GM18517 (cell line): ENCODE measurements around the gene SMAGP.
A peak's percentile ranks its signal among the peaks of the same experiment; 100 is the strongest.
"Not testable (repeated sequence)": the region's sequence is repeated elsewhere in the genome, so short reads cannot be mapped to it uniquely, and the experiment has no call there.

Experiments used
- ATAC-seq: cut with Tn5 transposase; IDR thresholded peaks from one replicate; pipeline ENCODE4 v1.9.1; 2021; ENCODE audit warnings: mild to moderate bottlenecking, moderate library complexity; ENCODE audit not compliant: unreplicated experiment

Gene SMAGP

DNA sequence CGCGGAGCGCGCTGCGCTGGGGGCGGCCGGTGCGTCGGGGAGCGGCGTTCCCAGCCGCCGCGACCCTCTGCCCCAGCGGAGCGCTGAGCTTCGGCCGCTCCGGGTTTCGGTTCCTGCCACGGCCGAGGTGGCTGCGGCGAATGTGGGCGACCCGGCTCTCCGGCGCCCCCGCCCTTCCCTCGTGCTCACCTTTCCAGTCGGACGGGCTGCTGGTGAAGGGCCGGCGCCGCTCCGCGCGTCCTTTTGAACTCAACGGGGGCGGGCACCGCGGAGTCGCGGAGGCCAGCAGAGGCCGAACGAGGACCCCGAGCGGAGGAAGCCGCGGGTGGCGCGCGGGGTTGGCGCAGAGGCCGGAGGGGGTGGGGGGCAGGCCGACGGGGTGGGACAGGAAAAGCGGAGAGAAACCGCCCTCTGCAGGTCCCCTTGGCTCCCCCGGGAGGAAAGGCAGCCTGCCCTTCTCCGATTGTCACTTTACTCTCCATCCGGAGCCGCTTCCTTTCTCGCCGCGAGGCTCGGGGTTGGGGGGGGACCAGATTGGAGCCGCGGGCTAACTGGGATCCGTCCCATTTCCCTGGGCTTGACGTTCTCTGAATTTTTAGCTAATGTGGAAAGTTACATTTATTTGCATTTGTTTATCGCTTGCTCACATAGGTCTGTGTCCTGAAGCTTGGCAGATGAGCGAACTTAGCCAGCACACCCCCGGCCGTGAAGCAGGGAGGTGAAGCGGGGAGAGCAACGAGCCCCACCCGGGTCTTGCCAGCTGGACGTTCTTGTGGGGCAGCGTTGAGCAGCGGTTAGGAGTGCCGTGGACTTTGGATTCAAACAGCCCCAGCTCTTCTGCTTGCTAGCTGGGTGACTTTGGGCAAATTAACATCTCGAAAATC, at the start of gene SMAGP:
Gene SMAGP (minus strand): TSS at position 349 of the 884 bp plus-strand sequence. CDS start 1,137 bp downstream, outside the sequence.
- ATAC-seq: peak; percentile 40

DNA sequence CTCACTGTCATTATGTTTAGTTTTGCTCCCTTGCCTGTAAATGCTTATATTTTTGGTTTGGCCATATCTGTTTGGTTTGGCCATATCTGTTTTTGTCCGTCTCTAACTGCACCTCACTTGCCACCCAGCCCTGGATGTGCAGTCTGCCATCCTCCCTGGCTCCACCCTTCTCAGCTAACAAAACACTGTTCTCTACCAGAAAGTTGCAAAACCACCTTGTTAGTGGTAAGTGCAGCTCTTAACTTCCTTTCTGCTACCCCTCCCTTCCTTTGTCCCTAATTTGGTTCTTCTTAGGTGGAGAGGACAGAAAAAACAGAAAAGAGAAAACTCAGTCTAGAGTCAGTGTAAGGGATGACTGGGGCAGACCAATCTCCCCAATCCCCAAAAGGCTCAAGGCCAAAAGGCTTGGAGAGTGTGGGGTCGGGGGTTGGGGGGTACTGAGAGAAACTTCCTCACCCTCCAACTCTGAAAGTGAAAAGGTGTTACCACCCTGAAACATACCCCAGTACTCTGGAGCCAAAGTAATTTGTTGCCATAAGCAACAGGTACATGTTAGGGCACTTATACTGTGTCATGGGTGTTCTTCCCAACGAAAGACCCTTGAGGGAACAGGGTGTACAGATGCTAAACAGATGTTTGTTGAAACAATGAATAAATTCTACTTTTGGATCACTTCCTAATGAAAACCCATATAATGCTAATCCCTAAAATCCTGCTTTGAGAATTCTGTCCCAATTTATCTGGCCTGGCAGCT, 48.8 kb upstream of the SMAGP start:
- no peak for ATAC-seq

DNA sequence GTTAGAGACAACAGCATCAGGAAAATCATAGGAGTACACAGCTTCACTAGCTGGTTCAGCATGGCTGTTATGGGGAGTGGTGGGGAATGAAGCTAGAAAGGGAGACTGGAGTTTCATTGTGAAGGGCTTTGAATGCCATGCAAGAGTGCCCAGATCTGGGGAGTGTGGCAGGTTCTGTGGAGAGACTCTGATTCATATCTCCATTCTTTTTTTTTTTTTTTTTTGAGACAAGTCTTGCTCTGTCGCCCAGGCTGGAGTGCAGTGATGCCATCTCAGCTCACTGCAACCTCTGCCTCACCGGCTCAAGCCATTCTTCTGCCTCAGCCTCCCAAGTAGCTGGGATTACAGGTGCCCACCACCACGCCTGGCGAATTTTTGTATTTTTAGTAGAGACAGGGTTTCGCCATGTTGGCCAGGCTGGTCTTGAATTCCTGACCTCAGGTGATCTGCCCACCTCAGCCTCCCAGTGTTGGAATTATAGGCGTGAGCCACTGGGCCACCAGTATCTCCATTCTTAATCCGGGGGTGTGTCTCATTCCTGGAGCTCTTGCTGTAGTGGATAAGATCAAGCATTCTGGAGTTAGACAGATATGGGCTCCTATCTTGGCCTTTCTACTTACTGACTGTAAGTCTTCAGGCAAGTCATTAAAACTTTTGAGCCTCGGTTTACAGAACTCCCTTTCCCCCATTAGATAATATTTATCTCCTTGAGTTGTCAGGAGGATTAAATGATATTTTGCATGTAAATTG, 48.0 kb upstream of the SMAGP start:
- ATAC-seq: not testable (repeated sequence)

DNA sequence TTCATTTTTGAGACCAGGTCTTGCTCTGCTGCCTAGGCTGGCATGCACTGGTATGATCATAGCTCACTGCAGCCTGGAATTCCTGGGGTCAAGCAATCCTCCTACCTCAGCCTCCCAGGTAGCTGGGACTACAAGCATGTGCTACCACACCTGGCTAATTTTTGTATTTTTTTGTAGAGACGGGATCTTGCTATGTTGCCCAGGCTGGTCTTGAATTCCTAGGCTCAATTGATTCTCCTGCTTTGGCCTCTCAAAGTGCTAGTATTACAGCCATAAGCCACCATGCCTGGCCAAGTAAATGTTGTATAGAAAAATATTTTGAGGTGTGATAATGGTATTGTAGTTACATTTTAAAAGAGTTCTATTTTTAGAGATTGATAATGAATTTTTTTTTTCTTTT, 41.2 kb upstream of the SMAGP start:
- no peak for ATAC-seq

DNA sequence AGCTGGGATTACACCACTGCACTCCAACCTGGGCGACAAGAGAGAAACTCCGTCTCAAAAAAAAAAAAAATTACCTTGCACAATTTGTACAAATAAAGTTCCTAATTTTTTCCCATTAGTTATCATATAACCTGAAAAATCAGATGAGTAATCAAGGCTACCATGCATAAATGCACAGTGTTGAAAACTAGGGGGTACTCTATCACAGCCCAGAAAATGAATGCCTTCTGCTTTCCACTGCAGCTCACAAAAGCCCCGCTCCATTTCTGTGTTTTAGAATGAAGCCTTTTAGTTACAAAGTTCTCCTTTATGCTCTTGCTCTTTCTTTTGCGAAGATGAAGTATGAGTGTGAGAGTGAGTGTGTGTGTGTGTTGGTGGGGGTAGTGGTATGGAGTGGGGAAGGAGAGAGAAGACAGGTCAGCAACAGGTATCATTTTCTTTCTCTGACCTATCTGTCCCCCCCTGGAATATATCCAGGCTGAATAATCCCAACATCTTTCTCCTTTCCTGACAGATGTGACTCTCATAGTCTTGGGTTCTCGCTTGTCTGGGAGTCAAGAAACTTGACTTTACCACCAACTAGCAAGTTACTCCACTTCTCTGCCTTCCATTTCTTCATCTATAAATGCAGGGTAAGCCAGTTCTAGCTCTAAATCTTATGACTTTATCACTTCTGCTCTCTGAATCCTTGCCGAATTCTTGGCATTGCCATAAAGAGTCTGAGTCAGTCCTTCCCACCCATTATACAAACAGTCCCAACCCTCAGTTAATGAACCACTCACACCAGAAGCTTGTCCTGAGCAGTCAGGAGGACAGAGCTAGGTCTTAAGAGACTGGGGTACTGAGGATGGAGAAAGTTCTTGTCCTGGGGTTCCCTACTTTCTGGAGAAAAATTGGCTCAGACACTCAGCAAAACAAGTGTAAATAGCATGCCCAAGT, 37.7 kb upstream of the SMAGP start:
- no peak for ATAC-seq

GRCh38 chr12:51306507-51306906, 36.3 kb upstream of the SMAGP start:
- no peak for ATAC-seq

DNA sequence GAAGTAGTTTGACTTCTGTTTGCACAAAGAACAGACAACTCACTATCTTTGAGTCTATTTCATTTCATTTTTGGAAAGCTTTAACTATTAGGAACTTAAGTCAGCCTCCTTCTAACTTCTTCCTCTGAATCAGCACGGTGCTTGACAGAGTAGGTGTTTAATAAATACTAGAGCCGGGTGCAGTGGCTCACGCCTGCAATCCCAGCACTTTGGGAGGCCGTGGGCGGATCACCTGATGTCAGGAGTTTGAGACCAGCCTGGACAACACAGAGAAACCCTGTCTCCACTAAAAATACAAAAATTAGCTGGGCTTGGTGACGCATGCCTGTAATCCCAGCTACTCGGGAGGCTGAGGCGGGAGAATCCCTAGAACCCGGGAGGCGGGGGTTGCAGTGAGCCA, 30.6 kb upstream of the SMAGP start:
- ATAC-seq: not testable (repeated sequence)

DNA sequence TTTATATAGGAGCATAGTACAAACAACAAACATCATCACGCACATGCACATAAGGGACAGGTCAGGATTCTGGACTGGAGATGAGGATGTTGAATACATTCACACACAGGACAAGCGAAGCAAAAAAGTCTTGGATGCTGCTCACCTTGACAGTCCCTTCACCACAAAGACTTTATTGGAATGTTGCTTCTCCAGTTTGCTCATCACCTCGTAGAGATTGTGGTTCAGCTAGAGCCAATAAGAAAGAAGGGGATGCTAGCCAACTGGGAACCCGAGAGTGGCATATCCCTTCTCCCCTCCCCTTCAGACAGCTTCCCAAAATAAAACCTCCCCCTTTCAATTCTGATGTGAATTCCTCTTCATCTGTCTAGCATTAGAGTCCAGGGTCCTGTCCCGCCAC, 25.4 kb upstream of the SMAGP start:
- ATAC-seq: no peak

DNA sequence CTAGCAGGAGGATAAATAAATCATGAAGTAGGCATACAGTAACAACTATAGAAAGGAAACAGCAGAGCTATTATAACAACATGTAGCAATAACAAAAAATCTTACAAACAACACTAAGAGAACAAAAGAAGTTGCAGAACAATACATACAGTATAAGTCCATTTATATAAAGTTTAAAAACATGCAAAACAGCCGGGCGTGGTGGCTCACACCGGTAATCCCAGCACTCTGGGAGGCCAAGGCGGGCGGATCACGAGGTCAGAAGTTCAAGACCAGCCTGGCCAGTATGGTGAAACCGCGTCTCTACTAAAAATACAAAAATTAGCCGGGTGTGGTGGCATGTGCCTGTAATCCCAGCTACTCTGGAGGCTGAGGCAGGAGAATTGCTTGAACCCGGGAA, 23.9 kb upstream of the SMAGP start:
- not testable (repeated sequence) for ATAC-seq

GRCh38 chr12:51293696-51294095, 23.5 kb upstream of the SMAGP start:
- ATAC-seq: no peak

GRCh38 chr12:51291603-51292513, 21.6 kb upstream of the SMAGP start:
- not testable (repeated sequence) for ATAC-seq

DNA sequence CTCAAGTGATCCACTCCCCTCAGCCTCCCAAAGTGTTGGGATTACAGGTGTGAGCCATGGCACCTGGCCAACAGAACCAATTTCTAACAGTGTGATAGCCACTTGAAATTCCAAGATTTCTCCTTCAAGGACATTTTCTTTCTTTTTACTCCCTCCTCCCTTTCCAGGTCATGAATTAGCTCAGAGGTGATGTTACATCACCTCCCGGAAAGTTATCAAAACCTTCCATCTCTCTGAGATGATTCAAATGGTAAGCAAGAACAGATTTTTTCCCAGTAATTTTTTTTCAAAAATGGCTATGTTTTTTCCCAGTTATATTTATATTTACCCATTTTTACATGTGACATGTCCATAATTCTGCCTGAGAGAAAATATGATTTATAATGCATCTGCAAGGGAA, 15.6 kb upstream of the SMAGP start:
- ATAC-seq: no peak

- ATAC-seq: no peak
Observed at GRCh38 chr12:51281202-51281924, 11.1 kb upstream of the SMAGP start.

GRCh38 chr12:51275088-51275487, 4.9 kb upstream of the SMAGP start:
- ATAC-seq: no peak

GRCh38 chr12:51272810-51273209, 2.6 kb upstream of the SMAGP start:
- ATAC-seq: not testable (repeated sequence)

DNA sequence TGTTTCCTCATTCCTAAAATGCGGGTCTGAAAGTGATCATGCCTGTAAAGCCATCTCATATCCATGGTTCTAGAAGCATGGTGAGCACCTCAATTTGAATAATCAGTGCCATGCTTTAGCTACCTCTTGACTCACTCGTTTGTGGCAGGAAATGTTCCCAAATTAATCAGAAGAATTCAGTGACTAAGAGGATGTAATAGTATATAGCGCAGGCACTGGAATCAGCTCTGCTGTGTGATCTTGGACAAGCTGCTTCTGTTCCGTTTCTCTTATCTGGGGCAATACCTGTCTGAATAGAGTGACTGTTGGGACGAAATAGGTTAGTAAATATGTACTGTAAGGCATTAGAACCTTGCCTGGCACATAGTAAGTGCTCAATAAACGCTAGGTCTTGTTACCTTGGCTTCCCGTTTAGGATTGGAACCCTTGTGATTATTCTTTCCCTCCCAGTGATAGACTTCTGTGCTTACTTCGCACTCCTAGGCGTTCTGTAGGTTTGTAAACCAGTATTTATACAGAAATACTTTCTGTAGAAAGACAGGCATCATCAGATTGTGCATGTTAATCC, 820 bp upstream of the SMAGP start:
- no peak for ATAC-seq

GRCh38 chr12:51269174-51270066, 795 bp downstream of the SMAGP start:
- peak; percentile 20 for ATAC-seq
